TTC549 (cell line): ENCODE measurements around the gene YJEFN3.

ENCODE experiments used
- FAIRE-seq: peaks from 2 replicates; lab custom pipeline; 2012; peaks lifted over from hg19 to GRCh38; lab: Jason Lieb, UNC

The YJEFN3 gene, protein sequence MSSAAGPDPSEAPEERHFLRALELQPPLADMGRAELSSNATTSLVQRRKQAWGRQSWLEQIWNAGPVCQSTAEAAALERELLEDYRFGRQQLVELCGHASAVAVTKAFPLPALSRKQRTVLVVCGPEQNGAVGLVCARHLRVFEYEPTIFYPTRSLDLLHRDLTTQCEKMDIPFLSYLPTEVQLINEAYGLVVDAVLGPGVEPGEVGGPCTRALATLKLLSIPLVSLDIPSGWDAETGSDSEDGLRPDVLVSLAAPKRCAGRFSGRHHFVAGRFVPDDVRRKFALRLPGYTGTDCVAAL

DNA sequence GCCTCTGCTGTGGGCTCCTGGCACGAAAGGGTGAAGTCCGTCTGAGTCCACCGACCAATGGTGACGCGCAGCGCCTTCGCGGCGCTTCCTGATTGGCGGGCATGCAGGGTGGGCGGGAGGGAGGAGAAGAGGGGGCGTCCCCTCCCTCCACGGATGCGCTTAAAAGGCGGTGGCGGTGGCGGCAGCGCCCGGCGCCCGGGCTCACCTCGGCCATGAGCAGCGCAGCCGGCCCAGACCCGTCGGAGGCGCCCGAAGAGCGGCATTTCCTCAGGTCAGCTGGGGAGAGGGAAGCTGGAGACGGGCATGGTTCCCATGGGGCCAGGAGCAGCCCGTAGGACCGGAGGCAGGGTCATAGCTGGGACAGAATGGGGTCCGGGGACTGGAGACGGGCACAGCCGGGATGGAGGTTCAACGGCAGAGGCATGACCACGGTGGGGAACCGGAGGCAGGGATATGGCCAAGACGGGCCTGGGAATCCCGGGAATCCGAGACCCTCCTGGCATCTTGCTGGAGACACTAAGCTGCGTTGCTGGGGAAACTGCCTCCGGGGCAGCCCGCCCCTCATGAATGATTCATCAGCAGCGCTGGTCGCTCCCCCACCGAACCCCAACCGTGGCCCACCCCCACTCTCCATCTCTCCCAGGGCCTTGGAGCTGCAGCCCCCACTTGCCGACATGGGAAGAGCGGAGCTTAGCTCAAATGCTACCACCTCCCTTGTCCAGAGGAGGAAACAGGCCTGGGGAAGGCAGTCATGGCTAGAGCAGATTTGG, at the start of gene YJEFN3:
Gene YJEFN3, plus strand, starts transcription at position 191 of the 770 bp plus-strand sequence. Its CDS starts 22 bp downstream, at position 213.
- FAIRE-seq = no peak

- FAIRE-seq = no peak
These were observed 48.0 kb upstream of the YJEFN3 start for GRCh38 chr19:19480688-19481087.

GRCh38 chr19:19482809-19483596, 45.7 kb upstream of the YJEFN3 start:
- FAIRE-seq = no peak

GRCh38 chr19:19485161-19485997, 43.3 kb upstream of the YJEFN3 start:
- no peak for FAIRE-seq

GRCh38 chr19:19485998-19486290, 42.8 kb upstream of the YJEFN3 start:
- no peak for FAIRE-seq

- no peak for FAIRE-seq
These were observed 42.2 kb upstream of the YJEFN3 start for GRCh38 chr19:19486343-19487076.

DNA sequence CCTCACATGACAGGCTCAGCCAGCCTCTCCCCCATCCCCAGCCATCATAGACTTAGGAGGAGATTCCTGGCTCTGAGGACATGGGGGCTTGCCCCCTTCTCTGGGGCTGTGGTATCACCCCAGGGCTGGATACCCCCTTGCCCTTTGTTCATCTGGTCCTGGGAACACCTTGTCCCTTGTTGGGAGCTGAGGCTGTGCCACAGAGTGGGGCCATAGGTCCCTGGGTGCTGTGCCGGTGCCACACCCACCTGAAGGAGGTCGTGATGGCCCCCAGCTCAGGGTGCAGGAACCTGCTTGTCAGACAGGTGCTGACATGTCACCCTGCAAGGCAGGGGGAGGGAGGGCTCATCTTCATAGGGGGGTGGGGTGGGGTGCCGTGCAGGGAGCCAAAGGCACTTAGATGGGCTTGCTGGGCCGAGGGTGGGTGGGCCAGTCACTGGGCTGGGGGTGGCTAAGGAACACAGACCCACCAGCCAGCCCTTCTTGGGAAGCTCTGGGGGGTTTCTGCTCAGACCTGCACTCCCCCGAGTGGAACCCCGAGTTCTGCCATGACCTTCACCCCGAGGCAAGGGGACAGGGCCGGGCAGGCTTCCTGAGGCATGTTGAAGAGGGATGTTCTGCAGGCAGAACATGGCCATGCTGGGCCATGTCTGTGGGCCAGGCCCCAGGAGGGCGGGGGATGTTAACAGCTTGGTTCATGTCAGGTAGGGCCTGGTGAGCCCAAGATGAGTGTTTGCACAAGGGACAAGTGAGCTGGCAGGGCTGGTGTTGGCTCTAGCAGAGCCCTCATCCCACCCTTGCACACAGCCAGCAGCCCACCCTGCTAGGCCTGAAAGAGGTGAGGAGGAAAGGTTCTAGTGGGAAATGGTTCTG, 41.4 kb upstream of the YJEFN3 start:
- FAIRE-seq = no peak

- no peak for FAIRE-seq
These were observed 40.5 kb upstream of the YJEFN3 start for GRCh38 chr19:19487950-19488874.

DNA sequence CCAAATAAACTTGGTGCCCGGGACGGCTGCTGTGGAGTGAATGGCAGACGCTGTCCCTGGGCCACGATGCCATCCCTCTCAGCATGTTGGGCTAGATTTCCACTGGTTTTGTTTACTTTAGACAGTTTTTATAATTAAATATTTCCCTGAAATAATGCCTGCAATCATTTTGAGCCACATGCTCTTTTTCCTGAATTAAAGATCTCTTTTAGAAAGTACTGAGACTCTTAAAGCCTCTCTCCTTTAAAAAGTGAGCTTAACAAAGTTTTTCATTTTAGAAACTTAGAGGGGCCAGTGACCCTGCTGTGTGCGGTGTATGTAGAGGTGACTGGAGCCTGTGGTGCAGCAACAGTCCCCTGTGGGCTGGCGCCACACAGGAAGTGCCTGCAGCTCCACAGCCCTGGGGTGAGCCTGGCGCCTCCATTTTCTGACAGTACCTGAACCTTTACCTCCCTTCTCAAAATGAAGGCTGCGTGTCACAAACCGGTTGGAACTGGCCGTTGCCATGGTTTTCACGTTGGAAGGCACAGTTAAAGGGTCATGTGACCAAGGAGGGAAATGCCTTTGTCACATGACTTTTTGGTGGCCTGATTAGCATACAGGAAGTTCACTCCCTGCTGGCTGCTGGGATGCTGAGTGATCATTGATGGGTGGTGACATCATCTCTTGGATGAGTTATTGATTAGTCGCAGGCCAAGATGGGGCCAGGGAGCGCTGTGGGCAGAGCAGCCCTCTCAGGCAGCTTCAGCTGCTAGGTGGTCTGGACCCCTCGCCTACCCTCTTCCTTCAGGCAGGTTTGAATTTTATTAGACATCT, 39.6 kb upstream of the YJEFN3 start:
- peak; percentile 65 for FAIRE-seq

DNA sequence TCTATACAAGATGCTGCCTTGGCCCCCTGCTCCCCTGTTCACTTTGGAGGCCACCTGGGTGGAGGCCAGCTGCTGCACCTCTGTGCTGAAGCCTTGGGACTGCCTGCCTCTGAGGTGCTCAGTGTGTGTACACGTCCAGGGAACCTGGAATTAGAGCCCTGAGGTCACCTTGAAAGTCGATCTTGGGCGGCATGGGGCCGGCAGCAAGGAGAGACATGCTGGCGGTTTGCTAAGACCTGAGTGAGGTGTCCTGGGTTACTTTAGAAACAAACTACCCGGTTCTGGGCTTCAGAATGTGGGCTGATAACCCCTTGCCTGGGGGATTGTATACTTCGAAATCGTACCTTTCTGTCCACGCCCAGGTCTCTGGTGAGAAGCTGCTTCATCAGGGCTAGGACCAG, 38.9 kb upstream of the YJEFN3 start:
- FAIRE-seq = no peak

- peak; percentile 61 for FAIRE-seq
These were observed 38.3 kb upstream of the YJEFN3 start for GRCh38 chr19:19490214-19490968.

- no peak for FAIRE-seq
These were observed 37.2 kb upstream of the YJEFN3 start for GRCh38 chr19:19491321-19492025.

DNA sequence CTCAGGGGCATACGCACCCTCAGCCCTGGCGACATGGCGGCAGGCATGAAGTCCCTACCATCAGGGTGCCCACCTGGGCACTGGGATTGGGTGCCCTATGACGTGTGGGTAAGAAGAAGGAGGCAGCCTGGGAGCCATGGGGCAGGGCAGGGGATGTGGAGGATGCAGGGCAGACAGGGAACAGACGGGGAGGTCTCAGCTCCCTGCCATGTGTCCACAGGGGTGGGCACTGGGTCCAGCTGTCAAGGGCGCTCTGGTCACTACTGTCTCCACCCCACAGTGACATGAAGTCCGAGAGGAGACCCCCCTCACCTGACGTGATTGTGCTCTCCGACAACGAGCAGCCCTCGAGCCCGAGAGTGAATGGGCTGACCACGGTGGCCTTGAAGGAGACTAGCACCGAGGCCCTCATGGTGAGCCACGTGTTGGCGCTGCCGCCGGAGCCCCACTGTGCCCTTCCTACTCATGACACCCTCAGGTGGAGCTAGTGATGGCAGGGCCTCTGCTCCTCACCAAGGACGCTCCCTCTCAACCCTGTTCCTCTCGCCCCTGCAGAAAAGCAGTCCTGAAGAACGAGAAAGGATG, 36.6 kb upstream of the YJEFN3 start:
- FAIRE-seq = no peak

- FAIRE-seq = no peak
These were observed 34.7 kb upstream of the YJEFN3 start for GRCh38 chr19:19493841-19494546.

- FAIRE-seq = no peak
These were observed 32.8 kb upstream of the YJEFN3 start for GRCh38 chr19:19495614-19496603.
